ENCODE results near the gene PCGF2.

DNA sequence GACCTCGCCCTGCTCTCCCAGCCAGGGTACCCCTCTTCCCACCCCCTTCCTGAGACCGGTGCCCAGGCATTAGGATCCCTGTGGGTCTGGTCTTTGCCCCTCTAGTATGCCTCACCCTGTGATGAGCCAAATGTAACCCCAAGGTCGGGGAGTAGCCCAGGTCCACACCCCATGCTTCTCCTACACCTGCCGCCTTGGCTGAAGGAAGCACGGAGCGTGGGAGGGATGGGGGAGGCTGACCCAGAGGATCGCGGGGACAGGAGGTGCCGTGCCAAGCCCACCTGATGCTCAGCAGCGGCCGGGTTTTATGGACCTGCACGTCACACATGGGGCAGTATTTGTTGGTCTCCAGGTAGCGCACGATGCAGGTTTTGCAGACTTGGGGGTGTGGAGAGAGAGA is 8.8 kb downstream of the PCGF2 start:
- TF ChIP-seq, protein P1, sequence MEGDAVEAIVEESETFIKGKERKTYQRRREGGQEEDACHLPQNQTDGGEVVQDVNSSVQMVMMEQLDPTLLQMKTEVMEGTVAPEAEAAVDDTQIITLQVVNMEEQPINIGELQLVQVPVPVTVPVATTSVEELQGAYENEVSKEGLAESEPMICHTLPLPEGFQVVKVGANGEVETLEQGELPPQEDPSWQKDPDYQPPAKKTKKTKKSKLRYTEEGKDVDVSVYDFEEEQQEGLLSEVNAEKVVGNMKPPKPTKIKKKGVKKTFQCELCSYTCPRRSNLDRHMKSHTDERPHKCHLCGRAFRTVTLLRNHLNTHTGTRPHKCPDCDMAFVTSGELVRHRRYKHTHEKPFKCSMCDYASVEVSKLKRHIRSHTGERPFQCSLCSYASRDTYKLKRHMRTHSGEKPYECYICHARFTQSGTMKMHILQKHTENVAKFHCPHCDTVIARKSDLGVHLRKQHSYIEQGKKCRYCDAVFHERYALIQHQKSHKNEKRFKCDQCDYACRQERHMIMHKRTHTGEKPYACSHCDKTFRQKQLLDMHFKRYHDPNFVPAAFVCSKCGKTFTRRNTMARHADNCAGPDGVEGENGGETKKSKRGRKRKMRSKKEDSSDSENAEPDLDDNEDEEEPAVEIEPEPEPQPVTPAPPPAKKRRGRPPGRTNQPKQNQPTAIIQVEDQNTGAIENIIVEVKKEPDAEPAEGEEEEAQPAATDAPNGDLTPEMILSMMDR (IDR thresholded peaks at IDR 0.05): no peak
- no peak for TF ChIP-seq EZH2 (IDR thresholded peaks at IDR 0.05)
